Esophagus muscularis mucosa (tissue), 4 donors: ENCODE data around the gene STK35.

Experiments
- CTCF ChIP-seq, 3 experiments: fragments of 200-600 bp in 2 of 3; fragments of 450-650 bp in 1 of 3; sonication (generic) in 2 of 3; IDR thresholded peaks; one replicate each; pipeline ENCODE4 v1.5.1; 2017 to 2019; ENCODE audit warnings: antibody characterized with exemption in 3 of 3, mild to moderate bottlenecking in 2 of 3, moderate library complexity in 1 of 3
- EP300 ChIP-seq: sonication (generic); formaldehyde crosslinking; IDR thresholded peaks from one replicate; pipeline ENCODE4 v1.6.1; 2017; ENCODE audit warnings: antibody characterized with exemption
- POLR2A ChIP-seq: fragments of 450-650 bp; IDR thresholded peaks from one replicate; pipeline ENCODE4 v1.6.1; 2017; ENCODE audit warnings: antibody characterized with exemption, moderate library complexity, mild to moderate bottlenecking, low read depth

- TF ChIP-seq EP300 (no peak), POLR2A (no peak), CTCF (IDR thresholded peaks at IDR 0.05) (no peak)
These were observed 62.8 kb downstream of the STK35 start for GRCh38 chr20:2164421-2164820.
